Right renal cortex interstitium (tissue), 3 donors: ENCODE results near the gene SCO2. TPM values are rescaled to one million over a fixed set of nuclear protein-coding genes. Genes with fewer than 3 reads are reported as not detected.

Experiments
- DNase-seq, 3 donors: peaks; one replicate each; pipeline ENCODE4 v3.0.0-alpha.2; 2013; ENCODE audit warnings: low read depth in 3 of 3, low spot score in 2 of 3
- polyA plus RNA-seq, 3 donors: library from polyadenylated mRNA; unstranded; fragments of 120-200 nt; gene quantifications; one replicate each; pipeline ENCODE4 v1.2.1, GENCODE V29; 2013; ENCODE audit not compliant: insufficient read length in 3 of 3

Gene SCO2
- polyA plus RNA-seq, 3 donors, result 1.0 to 1.7 TPM; not detected in 1

- DNase-seq, result no peak
Observed at GRCh38 chr22:50503475-50504145, 21.8 kb downstream of the SCO2 start.

- no peak for DNase-seq
Observed at GRCh38 chr22:50502628-50503474, 22.5 kb downstream of the SCO2 start.

DNA sequence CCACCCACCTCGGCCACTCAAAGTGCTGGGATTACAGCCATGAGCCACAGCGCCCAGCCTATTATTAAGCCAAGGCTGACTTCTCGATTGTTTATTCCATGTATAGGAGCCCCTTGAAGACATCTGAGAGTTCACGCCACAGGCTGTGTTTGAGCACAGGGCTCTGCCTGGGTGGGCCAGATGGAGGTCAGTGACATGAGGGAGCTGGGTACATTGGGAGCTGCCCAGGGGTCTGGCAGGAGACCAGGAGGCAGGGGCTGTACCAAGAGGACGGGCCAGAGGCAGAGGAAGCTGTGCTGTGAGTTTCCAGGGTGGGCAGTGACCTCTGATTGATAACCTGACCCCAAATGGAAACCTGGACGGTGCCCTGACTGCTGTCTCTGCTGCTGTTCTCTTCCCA lies 23.3 kb downstream of the SCO2 start:
- DNase-seq, result no peak

GRCh38 chr22:50500452-50500851 lies 24.9 kb downstream of the SCO2 start:
- DNase-seq, result no peak

DNA sequence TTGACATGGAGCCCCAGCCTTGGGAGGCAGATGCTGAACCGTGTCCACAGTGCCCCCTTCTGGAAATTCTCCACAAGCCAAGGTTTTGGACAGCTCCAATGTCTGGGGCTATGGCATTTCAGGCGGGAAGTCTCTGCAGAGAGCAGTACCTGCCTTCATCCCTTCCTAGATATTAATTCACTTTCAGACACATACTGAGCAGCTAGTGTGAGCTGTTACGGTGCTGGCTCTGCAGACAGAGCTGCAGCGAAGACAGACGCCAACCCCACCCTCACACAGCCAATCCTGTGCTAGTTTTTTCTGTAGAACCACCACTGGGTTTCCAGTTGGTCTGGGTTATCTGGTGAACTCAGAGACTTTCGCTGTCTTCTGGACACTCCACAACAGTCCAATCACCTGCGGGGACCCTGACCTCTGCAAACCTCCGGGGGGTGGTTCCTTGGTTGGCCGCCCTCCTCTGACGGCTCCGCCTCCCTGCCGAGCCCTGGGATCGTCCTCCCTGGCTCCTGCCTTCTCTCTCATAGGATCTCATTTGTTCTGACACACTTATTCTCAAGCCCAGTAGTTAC lies 27.0 kb downstream of the SCO2 start:
- peak in 1 of 3 donors; percentile 67 for DNase-seq

DNA sequence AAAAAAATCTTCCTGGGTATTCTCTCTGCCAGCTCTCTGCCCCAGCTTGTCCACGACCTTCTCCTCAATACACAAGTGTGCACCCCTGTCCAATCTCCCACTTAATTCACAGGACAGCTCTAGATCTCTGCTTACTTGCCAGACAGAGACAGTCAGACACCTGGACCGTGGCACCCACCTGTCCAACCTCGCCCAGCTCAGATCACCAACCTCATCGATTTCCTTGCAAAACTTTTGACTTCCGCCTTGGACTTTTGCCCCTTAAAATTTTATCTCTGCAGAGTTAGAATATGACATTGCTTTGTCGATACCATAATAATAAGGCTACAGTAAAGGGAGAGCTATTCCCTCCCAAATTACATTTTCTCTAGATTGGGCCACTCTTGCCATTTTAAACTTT lies 28.3 kb downstream of the SCO2 start:
- DNase-seq, result no peak

GRCh38 chr22:50490531-50491308 lies 34.7 kb downstream of the SCO2 start:
- DNase-seq, result no peak

DNA sequence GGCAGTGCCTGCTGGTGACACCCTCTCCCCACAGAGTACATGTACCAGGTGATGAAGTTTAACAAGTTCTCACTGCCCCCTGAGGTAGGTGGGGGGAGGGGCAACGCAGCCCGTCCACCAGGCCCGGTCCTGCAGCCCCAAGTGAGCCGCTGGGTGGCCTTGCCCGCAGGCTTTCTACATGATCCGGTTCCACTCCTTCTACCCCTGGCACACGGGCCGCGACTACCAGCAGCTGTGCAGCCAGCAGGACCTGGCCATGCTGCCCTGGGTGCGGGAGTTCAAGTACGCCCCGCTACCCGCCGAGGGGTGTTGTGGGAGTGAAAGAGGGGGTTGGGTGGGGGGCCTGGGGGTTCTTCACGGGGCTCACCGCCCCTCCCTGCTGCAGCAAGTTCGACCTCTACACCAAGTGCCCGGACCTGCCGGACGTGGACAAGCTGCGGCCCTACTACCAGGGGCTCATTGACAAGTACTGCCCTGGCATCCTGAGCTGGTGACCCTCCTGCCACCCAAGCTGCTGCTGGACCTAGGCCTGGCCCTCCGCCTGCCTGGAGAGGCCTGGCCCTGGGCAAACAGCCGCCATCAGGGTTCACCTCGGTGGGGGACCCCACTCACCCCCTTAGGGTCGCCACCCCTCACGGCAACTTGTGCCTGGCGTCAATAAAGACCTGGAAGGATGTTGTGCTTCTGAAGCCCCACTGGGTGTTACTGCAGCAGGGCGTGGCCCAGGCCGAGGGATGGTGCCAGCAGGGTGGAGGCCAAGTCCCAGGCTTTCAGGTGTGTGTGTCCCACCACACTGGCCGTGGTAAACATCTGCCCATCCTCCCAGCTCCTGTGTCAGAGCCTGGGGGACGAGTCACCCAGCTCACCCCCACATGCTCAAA lies 35.8 kb downstream of the SCO2 start:
- DNase-seq, result no peak

DNA sequence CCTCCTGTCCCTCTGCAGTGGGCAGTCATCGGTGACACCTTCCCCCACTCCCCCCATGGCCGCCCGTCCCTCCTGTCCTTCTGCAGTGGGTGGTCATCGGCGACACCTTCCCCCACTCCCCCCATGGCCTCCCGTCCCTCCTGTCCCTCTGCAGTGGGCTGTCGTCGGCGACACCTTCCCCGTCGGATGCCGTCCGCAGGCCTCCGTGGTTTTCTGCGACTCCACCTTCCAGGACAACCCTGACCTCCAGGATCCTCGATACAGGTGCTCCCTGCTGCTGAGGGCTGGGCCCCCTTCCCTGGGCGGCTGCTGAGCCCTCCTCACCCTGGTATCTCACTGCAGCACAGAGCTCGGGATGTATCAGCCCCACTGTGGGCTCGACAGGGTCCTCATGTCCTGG lies 36.5 kb downstream of the SCO2 start:
- no peak for DNase-seq

- no peak for DNase-seq
Observed at GRCh38 chr22:50488006-50488677, 37.3 kb downstream of the SCO2 start.

- no peak for DNase-seq
Observed at GRCh38 chr22:50487290-50488005, 38.0 kb downstream of the SCO2 start.

DNA sequence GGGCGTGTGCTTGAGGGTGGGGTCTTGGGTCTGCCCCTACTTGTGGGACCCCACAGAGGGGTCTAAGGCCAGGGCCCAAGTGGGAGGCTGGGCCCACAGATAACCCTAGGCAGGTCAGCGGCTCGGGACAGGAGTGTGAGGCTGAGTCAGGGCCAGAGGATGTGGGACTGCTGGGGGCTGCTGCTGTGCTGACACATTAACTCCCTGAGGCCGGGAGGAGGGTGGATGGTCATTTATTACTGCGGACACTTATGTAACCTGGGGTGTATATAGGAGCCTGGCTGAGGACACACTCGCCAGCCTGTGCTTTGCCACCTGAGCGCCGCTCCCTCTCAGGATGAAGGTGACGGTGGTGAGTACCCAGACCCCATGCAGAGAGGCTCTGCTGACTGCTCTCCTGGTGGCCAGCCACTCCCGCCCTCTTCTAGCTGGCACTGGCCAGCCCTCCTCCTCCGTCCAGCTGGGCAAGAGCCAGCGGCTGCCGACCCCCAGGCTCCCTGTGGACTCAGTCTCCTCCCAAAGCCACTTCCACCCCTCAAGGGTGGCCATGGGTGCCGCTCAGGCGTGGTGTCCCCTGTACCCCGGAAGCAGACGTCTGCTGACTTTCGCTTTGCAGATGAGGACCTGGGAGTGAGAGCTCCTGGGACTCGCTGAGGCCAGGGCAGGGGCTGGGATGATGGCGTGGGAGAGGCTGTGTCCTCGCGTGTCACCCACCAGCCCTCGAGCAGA lies 38.7 kb downstream of the SCO2 start, which contains the start of gene MIOX:
Gene MIOX, plus strand, starts transcription at position 299 of the 729 bp plus-strand sequence. Its CDS starts 39 bp downstream, at position 338.
- DNase-seq, result no peak

GRCh38 chr22:50485221-50486131 lies 39.9 kb downstream of the SCO2 start:
- no peak for DNase-seq

DNA sequence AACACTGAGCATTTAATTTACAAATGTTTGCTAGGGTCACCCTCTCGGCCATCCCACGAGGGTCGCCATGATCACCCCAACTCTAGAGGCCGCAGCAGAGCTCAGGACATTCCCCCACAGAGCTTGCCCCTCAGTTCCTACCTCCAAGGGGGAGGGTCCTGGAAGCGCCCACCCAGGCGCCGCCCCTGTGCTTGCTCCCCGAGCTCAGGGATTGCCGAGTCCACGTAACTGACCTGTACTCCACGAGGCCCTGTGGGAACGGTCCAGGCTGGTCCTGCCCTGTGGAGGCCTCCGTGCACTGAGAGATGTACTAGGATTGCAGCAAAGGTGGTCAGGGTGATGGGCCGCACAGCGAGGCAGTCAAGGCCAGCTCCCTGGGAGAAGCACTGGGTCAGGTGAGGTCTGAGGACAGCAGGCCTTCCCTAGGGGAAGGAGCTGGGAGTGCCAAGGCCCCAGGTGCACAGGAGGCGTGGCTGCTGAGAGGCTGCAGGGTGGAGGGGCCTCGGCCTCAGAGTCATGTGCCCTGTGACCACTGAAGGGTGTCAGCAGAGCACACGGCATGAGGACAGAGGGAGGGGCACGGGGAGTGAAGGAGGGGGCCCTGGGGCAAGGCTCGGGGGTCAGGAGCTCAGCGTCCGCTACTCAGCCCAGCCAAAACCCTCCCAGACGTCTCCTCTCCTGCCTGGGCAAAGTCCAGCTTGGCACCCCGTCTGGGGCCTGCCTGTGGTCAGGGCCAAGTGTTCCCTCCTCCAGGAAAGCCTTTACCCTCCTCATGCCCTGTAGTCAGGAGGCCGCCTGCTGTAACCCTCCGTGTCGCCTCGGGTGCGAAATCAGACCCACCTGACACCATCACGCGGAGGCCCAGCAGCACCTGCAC lies 41.2 kb downstream of the SCO2 start:
- DNase-seq, result no peak

DNA sequence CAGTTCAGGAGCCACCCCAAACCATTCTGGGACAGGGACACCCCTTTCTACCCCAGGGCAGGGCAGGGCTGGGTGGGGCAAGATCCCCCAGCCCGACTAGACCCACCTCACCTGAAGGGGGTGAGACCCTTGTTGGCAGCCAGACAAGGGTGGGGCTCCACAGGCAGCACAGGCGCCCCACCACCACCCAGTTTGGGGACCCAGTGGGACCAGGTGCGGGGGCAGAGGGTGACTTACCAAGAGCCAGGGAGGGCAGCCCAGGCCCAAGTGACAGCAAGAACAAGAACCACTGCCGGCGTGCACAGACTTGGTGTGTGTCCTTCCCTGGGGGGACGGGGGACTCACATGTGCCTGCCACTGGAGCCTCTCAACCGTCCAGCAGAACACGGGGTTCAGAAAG lies 41.8 kb downstream of the SCO2 start:
- no peak for DNase-seq

DNA sequence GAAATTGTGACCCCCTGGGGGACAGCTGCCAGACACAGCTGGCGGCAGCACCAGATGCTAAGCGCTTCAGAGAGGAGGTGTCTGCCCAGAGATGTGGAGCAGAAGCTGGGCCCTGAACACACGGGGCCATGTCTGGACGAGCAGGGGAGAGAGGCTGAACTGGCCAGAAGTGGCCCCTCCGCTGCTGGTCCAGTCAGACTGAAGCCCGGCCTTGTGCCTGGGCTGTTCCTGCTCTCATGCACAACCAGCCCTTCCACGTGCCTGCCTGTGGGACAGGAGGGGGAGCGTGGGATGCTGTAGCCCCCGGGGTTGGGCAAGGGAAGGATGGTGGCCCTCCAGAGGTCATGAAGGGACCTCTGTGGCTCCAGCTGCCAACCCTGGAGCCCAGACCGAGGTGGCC lies 42.3 kb downstream of the SCO2 start:
- DNase-seq, result no peak
